Measurements from ENCODE around the gene TMSB15C.

Gene TMSB15C

GRCh38 chrX:104041003-104041402 lies 35.0 kb downstream of the TMSB15C start:
- no peak for DNase-seq

DNA sequence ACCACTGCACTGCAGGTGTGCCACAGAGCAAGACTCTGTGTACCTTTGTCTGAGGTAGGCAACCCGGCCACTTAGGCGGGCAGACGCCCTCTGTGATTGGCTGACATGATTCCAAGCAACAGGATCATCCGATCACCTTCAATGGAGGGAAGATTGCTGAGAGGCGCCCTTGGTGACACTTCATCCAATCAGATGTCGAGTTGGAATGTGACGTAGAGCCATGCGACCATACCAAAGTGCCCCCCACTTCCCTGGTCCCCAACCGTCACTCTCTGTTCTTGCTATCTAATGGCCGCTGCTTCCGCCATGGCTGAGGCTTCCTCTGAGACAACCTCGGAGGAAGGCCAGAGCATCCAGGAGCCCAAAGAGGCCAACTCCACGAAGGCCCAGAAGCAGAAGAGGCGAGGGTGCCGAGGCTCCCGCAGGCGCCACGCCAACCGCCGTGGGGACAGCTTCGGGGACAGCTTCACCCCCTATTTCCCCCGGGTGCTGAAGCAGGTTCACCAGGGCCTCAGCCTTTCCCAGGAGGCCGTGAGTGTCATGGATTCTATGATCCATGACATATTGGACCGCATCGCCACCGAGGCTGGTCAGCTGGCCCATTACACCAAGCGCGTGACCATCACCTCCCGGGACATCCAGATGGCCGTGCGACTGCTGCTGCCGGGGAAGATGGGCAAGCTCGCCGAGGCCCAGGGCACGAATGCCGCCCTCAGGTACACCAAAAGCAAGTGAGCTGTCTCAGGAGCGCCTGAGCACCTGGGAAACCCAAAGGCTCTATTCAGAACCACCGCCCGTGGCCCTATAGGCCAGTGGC lies 36.1 kb downstream of the TMSB15C start, which contains the start of gene H2BW2:
TSS of gene H2BW2 (plus strand) at position 268 of the 817 bp plus-strand sequence. CDS start at position 307, 39 bp downstream.
- no peak for DNase-seq

All from NCI-H1105 (cell line).